ENCODE results near the gene TNRC6A. TPM values are rescaled to one million over a fixed set of nuclear protein-coding genes. Genes with fewer than 3 reads are reported as not detected.

TNRC6A gene
- 10 to 100 TPM; 21.7 to 42.3 TPM for total RNA-seq
- polyA plus RNA-seq, result 10 to 100 TPM in 1 of 2 donors, 1 to 10 TPM in 1; 9.3 to 24.0 TPM

DNA sequence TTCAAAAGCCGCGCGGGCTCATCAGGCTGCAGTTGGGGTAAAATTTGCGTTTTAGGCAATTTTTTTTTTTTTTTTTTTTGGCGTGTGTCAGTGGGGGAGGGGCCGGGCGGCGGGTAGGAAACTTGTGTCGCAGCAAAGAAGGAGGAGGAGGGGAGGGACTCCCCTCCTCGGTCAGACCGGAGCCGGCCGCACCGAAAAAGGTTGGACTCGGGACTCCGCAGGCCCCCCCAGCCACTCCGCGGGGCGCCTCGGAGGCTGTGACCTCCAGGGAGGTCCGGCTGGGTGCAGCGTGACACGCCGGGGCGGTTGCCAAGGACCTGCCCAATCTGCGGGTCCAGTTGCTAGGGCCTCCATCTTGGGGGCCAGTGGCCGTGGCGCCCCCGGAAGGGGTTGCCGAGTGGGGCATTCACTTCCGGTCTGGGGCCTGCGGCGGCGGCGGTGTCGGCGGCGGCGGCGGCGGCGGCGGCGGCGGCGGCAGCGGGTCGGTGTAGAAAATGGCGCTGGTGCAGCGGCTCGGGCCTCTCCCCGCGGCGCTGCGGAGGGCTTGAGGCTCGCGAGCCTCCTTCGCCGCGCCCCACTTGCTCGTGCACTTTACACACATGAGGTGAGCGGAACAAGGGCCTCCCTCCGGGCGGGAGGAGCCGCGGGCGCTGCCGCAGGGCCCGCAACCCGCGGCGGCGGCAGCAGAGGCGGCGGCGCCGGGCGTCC is at the start of gene TNRC6A:
TSS of gene TNRC6A (plus strand) at position 409 of the 708 bp plus-strand sequence. CDS start at position 600, 191 bp downstream.
- no peaks in the 10 kb centered on the region for H3K27me3 ChIP-seq (ENCODE audit: control insufficient read depth in 4 of 4, insufficient read depth in 4 of 4, low read length in 3 of 4)
- no peak for TF ChIP-seq RXRA (IDR thresholded peaks at IDR 0.05)
- TF ChIP-seq, protein P1, sequence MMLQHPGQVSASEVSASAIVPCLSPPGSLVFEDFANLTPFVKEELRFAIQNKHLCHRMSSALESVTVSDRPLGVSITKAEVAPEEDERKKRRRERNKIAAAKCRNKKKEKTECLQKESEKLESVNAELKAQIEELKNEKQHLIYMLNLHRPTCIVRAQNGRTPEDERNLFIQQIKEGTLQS (IDR thresholded peaks at IDR 0.05), result no peak
- TF ChIP-seq JUND (IDR thresholded peaks at IDR 0.05), result no peak
- TF ChIP-seq FOXA2 (IDR thresholded peaks at IDR 0.05), result no peak
- peak; percentile 41 for TF ChIP-seq SP1 (IDR thresholded peaks at IDR 0.05)
- TF ChIP-seq RAD21 (IDR thresholded peaks at IDR 0.05), result peak; percentile 9 to 13
- peak; percentile 95 for TF ChIP-seq YY1 (IDR thresholded peaks at IDR 0.05)
- no peak for TF ChIP-seq TAF1 (conservative IDR thresholded peaks at IDR 0.05)
- TF ChIP-seq EGR1 (IDR thresholded peaks at IDR 0.05; ENCODE audit: low read depth in 2 of 2), result no peak
- no peak for TF ChIP-seq HNF4A (conservative IDR thresholded peaks at IDR 0.05)
- TF ChIP-seq NR2F2 (IDR thresholded peaks at IDR 0.05), result peak; percentile 31
- TF ChIP-seq, protein P2, sequence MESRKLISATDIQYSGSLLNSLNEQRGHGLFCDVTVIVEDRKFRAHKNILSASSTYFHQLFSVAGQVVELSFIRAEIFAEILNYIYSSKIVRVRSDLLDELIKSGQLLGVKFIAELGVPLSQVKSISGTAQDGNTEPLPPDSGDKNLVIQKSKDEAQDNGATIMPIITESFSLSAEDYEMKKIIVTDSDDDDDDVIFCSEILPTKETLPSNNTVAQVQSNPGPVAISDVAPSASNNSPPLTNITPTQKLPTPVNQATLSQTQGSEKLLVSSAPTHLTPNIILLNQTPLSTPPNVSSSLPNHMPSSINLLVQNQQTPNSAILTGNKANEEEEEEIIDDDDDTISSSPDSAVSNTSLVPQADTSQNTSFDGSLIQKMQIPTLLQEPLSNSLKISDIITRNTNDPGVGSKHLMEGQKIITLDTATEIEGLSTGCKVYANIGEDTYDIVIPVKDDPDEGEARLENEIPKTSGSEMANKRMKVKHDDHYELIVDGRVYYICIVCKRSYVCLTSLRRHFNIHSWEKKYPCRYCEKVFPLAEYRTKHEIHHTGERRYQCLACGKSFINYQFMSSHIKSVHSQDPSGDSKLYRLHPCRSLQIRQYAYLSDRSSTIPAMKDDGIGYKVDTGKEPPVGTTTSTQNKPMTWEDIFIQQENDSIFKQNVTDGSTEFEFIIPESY (IDR thresholded peaks at IDR 0.05), result no peak
- TF ChIP-seq MAX (IDR thresholded peaks at IDR 0.05), result no peak
- TF ChIP-seq, protein P3, sequence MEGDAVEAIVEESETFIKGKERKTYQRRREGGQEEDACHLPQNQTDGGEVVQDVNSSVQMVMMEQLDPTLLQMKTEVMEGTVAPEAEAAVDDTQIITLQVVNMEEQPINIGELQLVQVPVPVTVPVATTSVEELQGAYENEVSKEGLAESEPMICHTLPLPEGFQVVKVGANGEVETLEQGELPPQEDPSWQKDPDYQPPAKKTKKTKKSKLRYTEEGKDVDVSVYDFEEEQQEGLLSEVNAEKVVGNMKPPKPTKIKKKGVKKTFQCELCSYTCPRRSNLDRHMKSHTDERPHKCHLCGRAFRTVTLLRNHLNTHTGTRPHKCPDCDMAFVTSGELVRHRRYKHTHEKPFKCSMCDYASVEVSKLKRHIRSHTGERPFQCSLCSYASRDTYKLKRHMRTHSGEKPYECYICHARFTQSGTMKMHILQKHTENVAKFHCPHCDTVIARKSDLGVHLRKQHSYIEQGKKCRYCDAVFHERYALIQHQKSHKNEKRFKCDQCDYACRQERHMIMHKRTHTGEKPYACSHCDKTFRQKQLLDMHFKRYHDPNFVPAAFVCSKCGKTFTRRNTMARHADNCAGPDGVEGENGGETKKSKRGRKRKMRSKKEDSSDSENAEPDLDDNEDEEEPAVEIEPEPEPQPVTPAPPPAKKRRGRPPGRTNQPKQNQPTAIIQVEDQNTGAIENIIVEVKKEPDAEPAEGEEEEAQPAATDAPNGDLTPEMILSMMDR (IDR thresholded peaks at IDR 0.05; ENCODE audit: low read depth, low read length, missing input control), result no peak
- peak; percentile 85 to 91 for TF ChIP-seq GABPA (IDR thresholded peaks at IDR 0.05 in 1 of 2, conservative IDR thresholded peaks at IDR 0.05 in 1 of 2)
- TF ChIP-seq FOXA1 (IDR thresholded peaks at IDR 0.05), result no peak
- TF ChIP-seq, protein P4, sequence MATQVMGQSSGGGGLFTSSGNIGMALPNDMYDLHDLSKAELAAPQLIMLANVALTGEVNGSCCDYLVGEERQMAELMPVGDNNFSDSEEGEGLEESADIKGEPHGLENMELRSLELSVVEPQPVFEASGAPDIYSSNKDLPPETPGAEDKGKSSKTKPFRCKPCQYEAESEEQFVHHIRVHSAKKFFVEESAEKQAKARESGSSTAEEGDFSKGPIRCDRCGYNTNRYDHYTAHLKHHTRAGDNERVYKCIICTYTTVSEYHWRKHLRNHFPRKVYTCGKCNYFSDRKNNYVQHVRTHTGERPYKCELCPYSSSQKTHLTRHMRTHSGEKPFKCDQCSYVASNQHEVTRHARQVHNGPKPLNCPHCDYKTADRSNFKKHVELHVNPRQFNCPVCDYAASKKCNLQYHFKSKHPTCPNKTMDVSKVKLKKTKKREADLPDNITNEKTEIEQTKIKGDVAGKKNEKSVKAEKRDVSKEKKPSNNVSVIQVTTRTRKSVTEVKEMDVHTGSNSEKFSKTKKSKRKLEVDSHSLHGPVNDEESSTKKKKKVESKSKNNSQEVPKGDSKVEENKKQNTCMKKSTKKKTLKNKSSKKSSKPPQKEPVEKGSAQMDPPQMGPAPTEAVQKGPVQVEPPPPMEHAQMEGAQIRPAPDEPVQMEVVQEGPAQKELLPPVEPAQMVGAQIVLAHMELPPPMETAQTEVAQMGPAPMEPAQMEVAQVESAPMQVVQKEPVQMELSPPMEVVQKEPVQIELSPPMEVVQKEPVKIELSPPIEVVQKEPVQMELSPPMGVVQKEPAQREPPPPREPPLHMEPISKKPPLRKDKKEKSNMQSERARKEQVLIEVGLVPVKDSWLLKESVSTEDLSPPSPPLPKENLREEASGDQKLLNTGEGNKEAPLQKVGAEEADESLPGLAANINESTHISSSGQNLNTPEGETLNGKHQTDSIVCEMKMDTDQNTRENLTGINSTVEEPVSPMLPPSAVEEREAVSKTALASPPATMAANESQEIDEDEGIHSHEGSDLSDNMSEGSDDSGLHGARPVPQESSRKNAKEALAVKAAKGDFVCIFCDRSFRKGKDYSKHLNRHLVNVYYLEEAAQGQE (IDR thresholded peaks at IDR 0.05), result peak; percentile 36
- TF ChIP-seq HNF4G (IDR thresholded peaks at IDR 0.05), result no peak
- WGBS, result under 1% methylated on average over 76 of the region's 78 CpGs
- peak; percentile 88 for DNase-seq (ENCODE audit: low spot score)
- peak within 1 kb of the TSS; percentile 86 to 92 for H3K27ac ChIP-seq (ENCODE audit: low read depth in 1 of 2, low read length in 2 of 2)
- peak within 1 kb of the TSS; percentile 63 to 98 for H3K9ac ChIP-seq (ENCODE audit: low read depth in 1 of 2, low read length in 2 of 2)
- peak within 1 kb of the TSS; percentile 90 to 99 (median 97) for H3K4me3 ChIP-seq (ENCODE audit: low read depth in 1 of 3, low read length in 3 of 3)
- peaks cover 10 to 43% (median 39%) of the 10 kb centered on the region in 4 donors for H3K4me1 ChIP-seq (ENCODE audit: control insufficient read depth in 4 of 4, insufficient read depth in 4 of 4, low read length in 3 of 4)
- no peaks in the 10 kb centered on the region for H3K9me3 ChIP-seq (ENCODE audit: control insufficient read depth in 4 of 4, low read length in 3 of 4)
- H3K36me3 ChIP-seq (ENCODE audit: control insufficient read depth in 4 of 4, insufficient read depth in 3 of 4, low read depth in 1 of 4, low read length in 3 of 4), result peaks cover 0 to 7% (median 2%) of the 10 kb centered on the region in 4 donors

Measured in liver (tissue), 9 donors.